Measurements from ENCODE around the gene LTO1.
"Not testable (repeated sequence)": the region's sequence is repeated elsewhere in the genome, so short reads cannot be mapped to it uniquely, and the experiment has no call there.

The LTO1 gene

GRCh38 chr11:69700278-69701140, 25.4 kb upstream of the LTO1 start:
- DNase-seq = no peak

GRCh38 chr11:69699213-69699612, 24.1 kb upstream of the LTO1 start:
- no peak for DNase-seq

GRCh38 chr11:69698362-69698761, 23.2 kb upstream of the LTO1 start:
- DNase-seq = no peak

GRCh38 chr11:69697861-69698260, 22.7 kb upstream of the LTO1 start:
- no peak for DNase-seq

GRCh38 chr11:69697469-69697843, 22.3 kb upstream of the LTO1 start:
- no peak for DNase-seq

- no peak for DNase-seq
Observed at GRCh38 chr11:69696749-69697468, 21.8 kb upstream of the LTO1 start.

GRCh38 chr11:69695995-69696394, 20.8 kb upstream of the LTO1 start:
- DNase-seq = not testable (repeated sequence)

- no peak for DNase-seq
Observed at GRCh38 chr11:69695581-69695980, 20.4 kb upstream of the LTO1 start.

GRCh38 chr11:69694781-69695180, 19.6 kb upstream of the LTO1 start:
- DNase-seq = no peak

- no peak for DNase-seq
Observed at GRCh38 chr11:69692422-69692821, 17.3 kb upstream of the LTO1 start.

- DNase-seq = no peak
Observed at GRCh38 chr11:69691463-69691862, 16.3 kb upstream of the LTO1 start.

GRCh38 chr11:69689484-69690319, 14.5 kb upstream of the LTO1 start:
- DNase-seq = no peak

GRCh38 chr11:69687969-69688771, 13.0 kb upstream of the LTO1 start:
- DNase-seq = not testable (repeated sequence)

GRCh38 chr11:69686856-69687255, 11.7 kb upstream of the LTO1 start:
- DNase-seq = no peak

- no peak for DNase-seq
Observed at GRCh38 chr11:69686452-69686851, 11.3 kb upstream of the LTO1 start.

GRCh38 chr11:69685348-69685747, 10.2 kb upstream of the LTO1 start:
- no peak for DNase-seq

GRCh38 chr11:69684651-69685050, 9.5 kb upstream of the LTO1 start:
- no peak for DNase-seq

- no peak for DNase-seq
Observed at GRCh38 chr11:69683764-69684333, 8.7 kb upstream of the LTO1 start.

- DNase-seq = no peak
Observed at GRCh38 chr11:69682681-69683326, 7.7 kb upstream of the LTO1 start.

- DNase-seq = no peak
Observed at GRCh38 chr11:69682221-69682620, 7.1 kb upstream of the LTO1 start.

GRCh38 chr11:69680688-69681087, 5.5 kb upstream of the LTO1 start:
- DNase-seq = no peak

GRCh38 chr11:69677749-69678148, 2.6 kb upstream of the LTO1 start:
- no peak for DNase-seq

Measured in activated CD8-positive, alpha-beta memory T cell treated with anti-CD3 and anti-CD28 coated beads, Interleukin-2, amount 50 U/mL, for 48 hours (primary cell).